Measurements from ENCODE around the gene PLXNB1.
A peak's percentile ranks its signal among the peaks of the same experiment; 100 is the strongest.
"Not testable (repeated sequence)": the region's sequence is repeated elsewhere in the genome, so short reads cannot be mapped to it uniquely, and the experiment has no call there.

PLXNB1 gene

DNA sequence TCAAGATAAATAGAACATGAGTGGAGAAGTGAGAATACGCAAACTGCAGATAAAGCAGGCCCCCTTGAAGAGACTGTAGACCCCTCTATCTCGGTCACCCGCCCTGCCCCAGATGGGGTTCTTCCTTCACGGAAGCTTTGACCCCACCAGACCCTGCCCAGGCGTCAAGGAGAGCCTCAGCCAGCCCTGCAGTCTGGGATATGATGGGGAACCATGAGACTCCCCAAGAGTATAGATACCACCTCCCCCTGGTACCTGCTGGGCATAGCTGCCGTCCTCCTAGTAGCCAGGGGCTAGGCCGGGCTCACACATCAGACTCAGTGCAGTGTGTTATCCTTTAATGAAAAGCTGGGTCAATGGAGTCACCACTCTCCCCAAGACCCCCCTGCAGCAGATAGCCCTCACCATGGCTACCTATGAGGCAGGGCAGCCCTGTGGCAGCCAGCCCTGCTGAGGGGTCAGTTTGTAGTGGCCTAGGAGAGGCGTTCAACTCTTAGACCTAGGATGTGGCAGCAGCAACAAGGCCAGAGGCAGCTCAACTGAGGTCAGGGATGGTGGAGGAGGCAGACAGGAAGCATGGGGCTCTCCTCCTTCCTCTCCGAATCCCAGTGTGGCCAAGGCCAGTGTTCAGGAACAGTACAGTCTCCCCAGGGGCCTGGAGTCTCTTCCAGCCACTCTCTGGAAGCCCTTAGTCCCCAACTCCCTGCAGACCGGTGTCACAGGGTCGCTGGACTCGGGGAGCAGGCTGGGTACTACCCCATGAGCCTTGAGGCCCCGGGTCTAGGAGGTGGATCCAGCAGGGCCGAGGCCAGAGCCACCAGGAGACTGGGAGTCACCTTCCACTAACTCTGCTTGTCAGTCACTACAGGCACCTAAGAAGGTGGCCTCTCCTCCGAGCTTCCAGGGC is 26.1 kb downstream of the PLXNB1 start:
- no peak for DNase-seq

DNA sequence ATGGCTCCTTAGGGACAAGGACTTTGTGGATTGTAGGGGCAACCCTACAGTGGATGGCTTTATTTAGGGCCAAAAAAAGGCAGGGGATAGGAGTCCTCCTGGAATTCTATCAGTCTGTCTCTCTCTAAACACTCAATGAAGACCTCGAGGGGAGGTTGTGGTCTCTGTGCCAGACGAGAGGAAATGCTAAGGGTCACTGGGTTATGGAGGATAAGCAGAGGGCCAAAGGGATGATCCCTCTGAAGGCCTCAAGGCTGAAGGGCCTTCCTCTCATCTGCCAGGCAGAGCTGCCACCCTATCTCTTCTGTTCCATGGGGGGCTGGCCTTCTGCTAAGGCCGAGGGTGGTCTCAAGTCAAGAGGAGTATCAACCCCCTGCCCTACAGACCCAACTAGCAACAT is 27.0 kb downstream of the PLXNB1 start:
- DNase-seq = no peak

DNA sequence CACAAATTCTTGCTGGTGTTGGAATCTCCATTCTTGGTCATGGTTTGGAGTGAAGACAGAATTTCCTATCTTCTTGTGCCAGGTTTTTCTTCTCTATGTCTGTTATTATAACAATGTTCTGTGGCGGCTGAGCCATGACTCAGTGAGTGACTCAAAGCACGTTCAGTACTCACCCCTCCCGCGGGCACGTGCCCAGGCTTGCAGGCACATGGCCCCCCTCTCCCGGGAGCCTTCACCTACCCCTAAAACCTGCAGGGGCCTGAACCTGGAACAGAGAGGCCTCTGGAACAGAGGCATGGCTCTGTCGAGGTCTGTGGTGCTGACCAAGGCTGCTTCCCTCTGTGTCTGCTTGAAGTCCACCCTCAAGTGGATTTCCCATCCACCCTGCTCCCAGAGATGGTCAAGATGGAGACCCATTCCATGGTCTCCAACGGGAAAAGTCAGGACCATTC is 27.6 kb downstream of the PLXNB1 start:
- DNase-seq = no peak

DNA sequence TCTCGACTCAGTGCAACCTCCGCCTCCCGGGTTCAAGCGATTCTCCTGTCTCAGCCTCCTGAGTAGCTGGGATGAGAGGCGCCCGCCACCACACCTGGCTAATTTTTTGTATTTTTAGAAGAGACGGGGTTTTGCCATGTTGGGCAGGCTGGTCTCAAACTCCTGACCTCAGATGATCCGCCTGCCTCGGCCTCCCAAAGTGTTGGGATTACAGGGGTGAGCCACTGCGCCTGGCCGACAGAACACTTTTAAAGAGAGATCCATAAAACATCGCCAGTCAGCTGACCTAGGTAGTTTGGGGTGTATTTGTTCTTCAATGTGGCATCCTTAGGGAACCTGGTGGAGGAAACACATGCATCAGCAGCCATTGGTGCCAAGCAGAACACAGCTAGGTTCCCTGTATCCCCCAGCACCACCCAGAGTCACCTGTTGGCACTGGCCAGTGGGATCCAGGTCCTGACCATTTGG is 28.4 kb downstream of the PLXNB1 start:
- not testable (repeated sequence) for DNase-seq

DNA sequence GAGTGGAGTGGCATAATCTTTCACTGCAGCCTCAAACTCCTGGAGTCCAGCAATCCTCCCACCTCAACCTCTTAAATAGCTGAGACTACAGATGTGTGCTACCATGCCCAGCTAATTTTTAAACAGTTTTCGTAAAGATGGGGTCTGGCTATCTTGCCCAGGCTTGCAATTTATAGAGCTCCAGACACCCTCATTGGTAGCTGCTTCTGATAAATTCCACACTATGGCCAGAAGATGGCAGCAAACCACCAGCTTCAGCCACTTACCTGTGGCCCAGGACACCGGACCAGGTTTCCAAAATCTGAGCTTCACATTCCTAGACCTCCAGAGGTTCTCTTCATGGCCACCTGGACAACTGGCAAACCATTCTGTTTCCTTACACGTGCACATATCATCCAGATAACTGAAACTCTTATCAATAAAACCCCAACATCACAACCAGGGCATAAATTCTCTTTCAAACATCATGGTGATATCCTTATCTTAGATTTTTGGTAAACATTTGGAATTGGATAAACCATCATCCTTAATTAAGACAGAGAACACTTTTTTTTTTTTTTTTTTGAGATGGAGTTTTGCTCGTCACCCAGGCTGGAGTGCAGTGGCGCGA is 29.0 kb downstream of the PLXNB1 start:
- no peak for DNase-seq

DNA sequence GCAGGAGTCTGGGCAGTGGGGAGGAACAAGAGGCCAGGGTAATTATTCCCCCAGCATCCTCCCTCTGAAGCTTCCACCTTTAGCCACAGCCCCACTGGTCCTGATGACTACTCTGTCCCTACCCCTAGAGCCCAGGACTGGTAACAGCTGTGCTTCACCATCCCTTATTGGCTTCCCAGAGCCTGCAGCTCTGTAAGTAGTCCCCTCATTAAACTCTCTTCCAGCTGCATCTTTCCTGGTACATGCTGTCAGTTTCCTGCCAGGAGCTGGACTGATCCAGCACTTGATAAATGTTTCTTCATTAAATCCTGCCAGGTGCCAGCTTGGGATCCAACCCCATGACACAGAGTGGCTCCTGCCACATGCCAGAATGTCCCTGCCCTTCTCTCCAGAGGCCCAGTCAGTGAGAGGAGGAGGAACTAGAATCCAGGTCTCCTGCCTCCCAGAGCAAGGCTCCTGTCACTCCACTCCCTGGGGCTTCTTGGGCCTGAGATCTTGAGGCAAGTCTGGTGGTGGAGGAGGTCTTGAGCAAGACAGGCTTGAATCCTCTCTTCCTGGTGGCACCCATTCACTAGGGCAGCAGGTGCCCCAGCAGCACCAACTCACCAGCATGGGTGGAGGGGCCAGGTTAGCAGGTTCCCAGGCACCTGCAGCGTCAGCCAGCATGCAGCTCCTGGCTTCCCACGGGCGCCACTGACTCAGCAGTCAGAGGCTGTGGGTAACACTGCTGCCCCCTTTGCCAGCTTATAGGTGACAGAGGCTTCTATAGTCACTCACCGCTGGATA is 30.3 kb downstream of the PLXNB1 start:
- DNase-seq = no peak

DNA sequence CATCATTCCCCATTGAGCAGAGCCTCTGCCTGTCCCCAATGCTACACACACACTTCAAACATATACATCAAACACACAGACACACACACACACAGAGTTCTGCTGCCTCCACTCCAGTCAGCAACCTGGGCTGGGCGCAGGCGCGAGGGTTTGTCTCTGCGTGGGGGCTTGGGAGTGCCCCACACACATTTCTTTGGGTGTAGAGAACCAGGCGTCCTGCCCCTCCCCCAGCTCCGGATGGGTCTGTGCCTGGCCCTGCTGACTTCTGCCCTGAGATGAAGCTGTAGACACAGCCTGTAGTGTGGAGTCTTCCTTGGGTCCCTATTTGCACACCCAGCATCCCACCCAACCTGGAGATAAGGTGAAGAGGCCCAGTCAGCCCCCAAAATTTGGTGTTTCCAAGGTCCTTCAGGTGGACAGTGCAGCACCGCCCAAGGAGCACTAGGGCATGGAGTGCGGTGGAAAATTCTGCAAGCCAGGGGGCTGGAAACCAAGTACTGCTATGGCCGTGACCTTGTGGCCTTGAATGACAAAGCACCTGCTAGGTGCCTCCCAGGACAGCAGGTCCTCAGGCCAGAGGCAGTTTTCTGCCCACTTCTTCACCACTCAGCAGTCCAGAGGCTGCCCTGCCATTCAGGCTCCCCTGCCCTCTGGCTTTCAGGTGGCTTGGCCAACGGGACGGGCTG is 31.0 kb downstream of the PLXNB1 start:
- no peak for DNase-seq

DNA sequence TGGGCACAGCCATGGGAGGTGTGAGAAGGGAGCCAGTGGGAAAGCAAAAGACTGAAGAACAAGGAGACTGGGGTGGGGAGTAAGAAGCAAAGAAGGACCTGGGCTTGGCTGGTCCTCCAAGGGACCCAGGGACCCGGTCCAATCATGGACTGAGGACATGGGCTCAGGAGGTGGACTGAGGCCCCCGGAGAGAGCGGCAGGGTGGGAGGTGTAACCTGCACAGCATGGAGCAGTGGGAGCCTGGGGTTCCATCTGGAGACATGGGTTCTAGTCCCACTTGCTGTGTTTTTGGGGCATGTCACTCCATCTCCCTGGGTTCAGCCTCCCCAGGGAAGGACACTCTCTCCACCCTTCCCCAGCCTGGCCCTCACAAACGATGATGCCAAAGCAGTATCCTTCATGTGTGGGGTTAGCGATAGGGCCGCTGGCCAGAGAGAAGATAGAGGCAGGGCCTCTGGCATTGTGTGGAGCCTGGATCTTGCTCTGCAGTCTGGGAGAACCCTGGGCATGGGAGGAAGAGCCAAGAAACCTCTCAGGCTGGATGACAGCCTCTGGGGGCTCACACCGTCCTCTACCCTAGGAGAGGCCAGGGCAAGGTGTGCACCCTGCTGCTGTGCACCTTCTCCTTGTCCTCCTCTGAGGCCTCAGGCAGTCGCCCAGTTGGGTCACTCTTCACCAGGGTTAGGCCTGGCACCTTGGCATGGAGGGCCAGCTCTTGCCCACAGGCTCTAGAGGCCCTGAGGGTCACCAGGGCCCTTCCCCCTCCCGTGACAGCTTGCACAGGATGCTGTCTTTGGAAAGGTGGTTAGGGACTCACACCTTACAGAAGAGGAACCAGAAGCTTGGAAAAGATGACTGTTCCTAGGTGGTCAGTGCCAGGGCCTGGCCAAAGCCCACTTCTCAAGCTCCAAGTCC is 31.9 kb downstream of the PLXNB1 start:
- no peak for DNase-seq

DNA sequence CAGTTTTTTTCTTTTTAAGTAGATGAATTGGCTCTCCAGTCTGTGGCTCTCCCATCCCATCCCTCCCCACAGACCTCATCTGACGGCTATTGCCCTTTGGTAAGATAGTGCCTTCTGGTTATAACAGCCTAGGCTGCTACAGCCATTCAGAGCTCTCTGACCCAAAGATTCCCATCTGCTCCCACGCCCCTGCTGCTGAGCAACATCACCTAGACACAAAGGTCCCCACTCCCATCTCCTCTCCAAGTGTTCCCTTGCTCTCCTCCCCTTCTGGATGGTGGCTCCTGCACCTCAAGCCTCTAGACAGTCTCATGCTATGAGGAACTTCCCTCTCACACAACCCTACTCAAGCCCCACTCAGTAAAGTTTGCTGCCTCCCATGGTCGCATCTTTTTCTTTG is 34.2 kb downstream of the PLXNB1 start:
- DNase-seq = no peak

DNA sequence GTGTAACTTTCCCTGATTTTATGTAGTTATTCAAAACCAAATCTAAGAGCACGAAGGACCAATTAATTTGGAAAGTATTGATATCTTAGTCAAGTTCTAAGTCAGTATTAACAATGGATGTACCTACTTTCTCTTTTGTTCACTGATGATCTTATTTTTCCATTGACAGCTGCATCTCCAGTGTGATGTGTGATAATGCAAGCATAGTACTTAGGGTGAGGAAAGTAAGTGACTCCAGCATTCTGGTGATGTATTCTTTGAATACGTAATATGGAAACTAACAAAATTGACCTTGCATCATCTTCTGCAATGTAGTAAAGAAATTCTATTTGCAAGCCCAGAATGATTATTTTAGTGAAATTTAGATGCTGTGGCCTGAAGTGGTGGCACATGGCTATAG is 35.5 kb downstream of the PLXNB1 start:
- DNase-seq = no peak

DNA sequence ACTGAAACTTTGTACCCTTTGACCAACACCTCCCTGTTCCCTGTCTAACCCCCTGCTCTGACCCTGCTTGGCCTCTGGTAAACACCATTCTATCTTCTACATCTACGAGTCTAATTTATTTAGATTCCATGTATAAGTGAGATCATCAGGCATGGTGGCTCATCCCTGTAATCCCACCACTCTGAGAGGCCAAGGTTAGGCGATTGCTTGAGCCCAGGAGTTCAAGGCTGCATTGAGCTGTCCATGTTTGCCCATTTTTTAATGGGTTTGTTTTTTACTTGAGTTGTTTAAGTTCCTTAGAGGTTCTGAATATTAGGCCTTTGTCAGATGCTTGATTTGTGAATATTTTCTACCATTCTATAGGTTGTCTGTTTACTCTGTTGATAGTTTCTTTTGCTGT is 40.9 kb downstream of the PLXNB1 start:
- no peak for DNase-seq

DNA sequence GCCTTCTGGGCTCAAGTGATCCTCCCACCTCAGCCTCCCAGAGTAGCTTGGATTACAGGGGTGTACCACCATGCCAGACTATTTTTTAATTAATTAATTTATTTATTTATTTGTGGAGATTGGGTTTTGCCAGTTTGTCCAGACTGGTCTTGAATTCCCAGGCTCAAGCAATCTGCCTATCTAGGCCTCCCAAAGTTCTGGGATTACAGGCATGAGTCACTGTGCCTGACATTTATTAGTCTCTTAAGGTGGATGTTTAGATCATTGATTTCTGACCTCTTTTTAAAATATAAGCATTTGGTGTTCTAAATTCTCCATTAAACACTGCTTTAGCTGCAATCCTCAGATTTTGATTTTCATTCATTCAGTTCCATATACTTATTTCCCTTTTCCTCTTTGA is 42.3 kb downstream of the PLXNB1 start:
- DNase-seq = no peak

DNA sequence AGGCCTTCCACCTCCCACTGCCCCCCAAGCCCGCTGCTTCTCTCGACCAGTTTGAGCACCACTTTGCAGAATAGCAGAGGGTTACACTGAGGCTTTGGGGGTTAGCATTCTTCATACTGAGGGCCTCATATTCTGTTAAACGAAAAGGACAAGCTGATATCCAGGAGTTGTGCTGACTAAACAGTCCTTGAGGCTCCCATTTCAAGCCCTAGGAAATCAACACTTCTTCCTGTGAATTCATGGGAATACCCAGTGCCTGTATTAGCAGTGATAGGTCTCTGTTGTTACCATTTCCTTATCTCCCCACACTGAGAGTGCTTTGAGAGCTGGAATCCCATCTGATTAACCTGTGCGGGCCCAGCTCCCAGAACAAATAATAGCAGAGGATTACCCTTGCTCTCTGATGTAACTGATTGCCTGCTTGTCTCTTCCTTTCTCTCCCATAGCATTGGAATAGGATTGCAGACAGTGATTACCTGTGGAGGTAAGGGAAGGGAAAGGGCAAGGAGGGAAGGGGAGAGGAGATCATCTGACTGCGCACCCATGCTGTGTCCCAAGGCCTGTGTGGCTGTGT is 56.9 kb downstream of the PLXNB1 start:
- DNase-seq = no peak

DNA sequence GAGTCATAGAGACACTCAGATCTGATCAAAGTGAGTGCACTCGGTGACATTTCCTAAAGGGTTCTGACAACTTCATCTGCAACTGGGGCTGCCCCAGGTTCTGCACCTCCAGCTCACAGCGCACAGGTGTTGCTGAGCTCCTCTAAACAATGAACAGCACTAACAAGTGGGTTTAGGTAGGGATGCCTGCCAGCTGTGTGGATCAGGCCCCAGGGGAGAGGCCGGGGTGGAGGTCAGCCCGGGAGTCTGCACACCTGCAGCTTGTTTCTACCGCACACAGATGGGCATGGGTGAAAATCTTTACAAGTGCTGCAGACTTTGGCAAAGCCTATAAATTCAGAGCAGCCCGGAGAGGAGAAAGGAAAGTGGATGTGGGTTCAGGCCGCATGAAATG is 57.5 kb downstream of the PLXNB1 start:
- DNase-seq = no peak

DNA sequence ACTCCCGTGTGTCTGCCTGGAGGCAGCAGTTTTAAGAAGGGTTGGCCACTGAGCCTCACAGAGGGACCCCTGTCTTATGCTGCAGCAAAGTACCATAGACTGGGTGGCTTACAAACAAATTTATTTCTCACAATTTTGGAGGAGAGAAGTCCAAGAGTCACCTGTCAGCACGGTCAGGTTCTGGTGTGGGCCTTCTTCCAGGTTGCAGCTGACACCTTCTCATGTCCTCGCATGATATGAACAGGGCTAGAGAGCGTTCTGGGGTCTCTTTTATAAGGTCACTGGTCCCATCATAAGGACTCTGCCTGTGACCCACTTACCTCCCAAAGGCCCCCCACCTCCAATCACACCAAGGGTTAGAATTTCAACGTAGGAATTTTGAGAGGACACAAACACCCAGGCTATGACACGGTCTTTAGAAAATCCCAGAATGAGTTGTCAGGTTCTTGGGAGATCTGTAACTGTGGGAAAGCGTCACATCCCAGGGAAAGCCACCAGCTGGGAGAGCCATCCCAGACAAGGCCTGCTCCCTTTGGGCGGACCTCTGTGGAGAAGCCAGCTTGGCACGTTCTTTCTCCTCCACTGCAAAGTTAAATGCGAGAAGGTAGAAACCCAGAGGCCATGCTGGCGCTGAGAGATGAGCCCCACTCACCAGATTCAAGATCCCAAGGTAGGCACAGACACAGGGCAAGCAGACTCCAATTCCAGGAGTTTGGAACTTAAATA is 58.1 kb downstream of the PLXNB1 start, which contains the start of gene FBXW12:
Gene FBXW12 (plus strand): TSS at position 569 of the 726 bp plus-strand sequence. CDS start 549 bp downstream, outside the sequence.
- no peak for DNase-seq

DNA sequence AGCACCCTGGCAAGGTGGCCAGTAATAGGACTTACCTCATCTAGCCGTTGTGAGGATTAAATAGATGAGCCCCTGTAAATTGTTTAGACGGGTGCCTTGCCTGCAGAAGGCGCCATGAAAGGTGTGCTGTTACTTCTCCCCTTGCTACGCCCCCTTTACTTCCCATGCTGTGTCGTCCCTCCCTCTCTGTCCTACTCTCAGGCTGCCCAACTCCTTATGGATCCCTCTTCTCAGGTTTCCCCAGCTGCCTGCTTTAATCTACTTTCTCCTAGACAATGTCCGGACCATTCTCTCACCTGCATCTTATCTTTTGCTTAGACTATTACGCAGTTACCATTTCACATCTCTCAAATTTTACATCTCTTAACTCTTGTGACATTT is 59.6 kb downstream of the PLXNB1 start:
- DNase-seq = no peak

DNA sequence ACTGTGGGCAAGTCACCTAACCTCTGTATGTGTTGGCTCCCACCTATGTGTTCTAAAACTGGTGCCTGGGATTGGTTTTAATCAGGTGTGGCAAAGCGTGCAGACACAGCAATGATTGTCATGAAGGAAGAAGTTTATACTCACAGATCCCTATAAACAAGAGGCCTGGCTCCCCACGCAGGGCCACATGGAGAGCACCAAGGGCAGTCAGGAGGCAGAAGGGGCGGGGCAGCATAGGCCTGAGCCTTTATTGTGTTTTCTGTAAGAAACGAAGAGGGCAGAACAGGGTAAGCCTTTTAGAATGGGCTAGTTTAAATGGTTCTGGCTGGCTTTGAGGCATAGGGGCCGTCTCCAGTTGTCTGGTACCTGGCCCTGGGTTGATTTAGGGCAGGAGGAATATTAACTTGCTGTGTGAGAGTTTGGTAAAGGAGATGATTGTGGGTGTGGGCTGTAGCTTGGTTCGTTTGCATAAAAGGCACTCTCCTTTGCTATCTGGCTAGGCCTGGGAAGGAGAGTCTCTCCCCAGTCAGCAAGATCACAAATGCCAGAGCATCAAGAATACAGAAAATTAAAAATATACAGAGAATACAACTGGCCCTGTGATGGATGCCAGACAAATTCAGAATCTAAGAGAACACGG is 60.1 kb downstream of the PLXNB1 start:
- DNase-seq = no peak

DNA sequence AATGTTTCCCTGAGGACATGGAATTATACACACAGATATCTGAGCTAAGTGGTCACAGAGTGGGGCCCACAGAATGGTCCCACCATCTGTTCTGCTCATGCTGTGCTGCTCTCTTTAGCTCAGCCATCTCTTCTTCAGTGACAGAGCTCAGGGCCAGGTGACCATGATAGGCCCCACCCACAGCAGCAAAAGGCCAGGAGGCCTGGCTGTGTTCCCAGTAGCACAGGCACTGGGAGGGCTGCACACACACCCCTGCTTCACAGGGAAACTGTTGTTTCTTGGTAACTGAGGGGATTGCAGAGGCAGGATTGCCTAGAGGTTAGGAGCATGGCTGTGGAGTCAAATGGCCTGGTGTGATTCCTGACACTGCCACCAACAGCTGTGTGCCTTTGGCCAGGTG is 62.7 kb downstream of the PLXNB1 start:
- DNase-seq = peak; percentile 64

DNA sequence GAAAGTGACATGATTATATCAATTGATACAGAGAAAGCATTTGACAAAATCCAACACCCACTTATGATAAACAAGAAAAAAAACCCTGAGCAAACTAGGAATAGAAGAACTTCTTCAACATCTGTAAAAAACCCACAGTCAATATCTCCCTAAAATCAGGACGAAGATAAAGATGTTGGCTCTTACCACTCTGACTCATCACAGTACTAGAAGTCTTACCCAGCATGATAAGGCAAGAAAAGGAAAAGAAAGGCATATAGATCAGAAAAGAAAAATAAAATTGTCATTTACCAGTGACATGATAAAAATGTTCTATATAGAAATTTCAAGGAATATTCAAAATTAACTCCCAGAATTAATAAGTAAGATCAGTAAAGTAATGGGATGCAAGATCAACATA is 65.0 kb downstream of the PLXNB1 start:
- no peak for DNase-seq

DNA sequence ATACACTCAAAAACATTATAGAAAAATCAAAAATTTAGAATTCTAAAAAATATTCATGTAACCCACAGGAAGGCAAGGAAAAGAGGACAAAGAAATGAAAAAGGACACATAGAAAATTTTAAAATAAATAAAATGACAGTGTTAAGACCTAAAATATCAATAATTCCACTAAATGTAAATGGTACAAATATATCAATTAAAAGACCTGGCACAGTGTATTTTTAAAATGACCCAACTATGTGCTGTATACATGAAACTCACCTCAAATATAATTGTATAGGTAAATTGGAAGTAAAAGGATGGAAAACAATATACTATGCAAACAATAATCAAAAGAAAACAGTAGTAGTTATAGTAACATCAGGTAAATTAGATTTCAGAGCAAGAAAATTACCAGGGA is 68.0 kb downstream of the PLXNB1 start:
- no peak for DNase-seq

Data from COR-L47 (cell line).